AG10803 (cell line): ENCODE measurements around the gene MACIR.

ENCODE experiments used
- DNase-seq: peaks from one replicate; pipeline ENCODE4 v3.0.0; 2010; ENCODE audit warnings: low read depth
- H3K4me3 ChIP-seq: 2 replicates; pipeline ENCODE4 v1.5.1; 2011; ENCODE audit warnings: mild to moderate bottlenecking, low read length, control low read depth
- TF ChIP-seq, protein P1 (sequence below): conservative IDR thresholded peaks from 2 replicates; pipeline ENCODE4 v1.5.1; 2011; ENCODE audit warnings: mild to moderate bottlenecking, low read length, control low read depth, inconsistent platforms

MACIR gene

DNA sequence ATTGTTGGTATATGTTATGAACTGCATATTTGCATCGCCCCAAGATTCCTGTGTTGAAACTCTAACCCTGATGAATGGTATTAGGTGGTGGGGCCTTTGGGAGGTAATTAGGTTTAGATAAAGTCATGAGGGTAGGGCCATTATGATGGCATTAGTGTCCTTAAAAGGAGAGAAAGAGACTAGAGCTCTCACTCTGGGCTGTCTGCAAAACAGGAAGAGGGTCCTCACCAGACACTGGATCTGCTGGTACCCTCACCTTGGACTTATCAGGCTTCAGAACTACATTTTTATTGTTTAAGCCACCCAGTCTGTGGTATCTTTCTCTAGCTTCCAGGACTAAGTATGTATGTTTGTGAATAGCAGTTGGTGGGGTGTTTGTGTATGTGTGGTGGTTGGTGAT is 68.9 kb downstream of the MACIR start:
- TF ChIP-seq, protein P1, sequence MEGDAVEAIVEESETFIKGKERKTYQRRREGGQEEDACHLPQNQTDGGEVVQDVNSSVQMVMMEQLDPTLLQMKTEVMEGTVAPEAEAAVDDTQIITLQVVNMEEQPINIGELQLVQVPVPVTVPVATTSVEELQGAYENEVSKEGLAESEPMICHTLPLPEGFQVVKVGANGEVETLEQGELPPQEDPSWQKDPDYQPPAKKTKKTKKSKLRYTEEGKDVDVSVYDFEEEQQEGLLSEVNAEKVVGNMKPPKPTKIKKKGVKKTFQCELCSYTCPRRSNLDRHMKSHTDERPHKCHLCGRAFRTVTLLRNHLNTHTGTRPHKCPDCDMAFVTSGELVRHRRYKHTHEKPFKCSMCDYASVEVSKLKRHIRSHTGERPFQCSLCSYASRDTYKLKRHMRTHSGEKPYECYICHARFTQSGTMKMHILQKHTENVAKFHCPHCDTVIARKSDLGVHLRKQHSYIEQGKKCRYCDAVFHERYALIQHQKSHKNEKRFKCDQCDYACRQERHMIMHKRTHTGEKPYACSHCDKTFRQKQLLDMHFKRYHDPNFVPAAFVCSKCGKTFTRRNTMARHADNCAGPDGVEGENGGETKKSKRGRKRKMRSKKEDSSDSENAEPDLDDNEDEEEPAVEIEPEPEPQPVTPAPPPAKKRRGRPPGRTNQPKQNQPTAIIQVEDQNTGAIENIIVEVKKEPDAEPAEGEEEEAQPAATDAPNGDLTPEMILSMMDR: no peak
- no peak overlapping the region for H3K4me3 ChIP-seq
- DNase-seq: no peak

GRCh38 chr5:103327893-103328292 is 69.3 kb downstream of the MACIR start:
- no peak overlapping the region for H3K4me3 ChIP-seq
- no peak for DNase-seq
- TF ChIP-seq, protein P1: no peak
